Renal cortical epithelial cell (primary cell): ENCODE data around the gene CASQ1. TPM values are rescaled to one million over a fixed set of nuclear protein-coding genes. Genes with fewer than 3 reads are reported as not detected.
A peak's percentile ranks its signal among the peaks of the same experiment; 100 is the strongest.

Experiments
- DNase-seq: peaks from one replicate; pipeline ENCODE4 v3.0.0-alpha.2; 2011; ENCODE audit warnings: low read depth
- total RNA-seq: library from RNA; depleted of rRNA; stranded (reverse); fragments of >200 nt; gene quantifications from 2 replicates; pipeline ENCODE4 v1.2.3, GENCODE V29; 2014

Gene CASQ1
- not detected in 2 replicates for total RNA-seq

DNA sequence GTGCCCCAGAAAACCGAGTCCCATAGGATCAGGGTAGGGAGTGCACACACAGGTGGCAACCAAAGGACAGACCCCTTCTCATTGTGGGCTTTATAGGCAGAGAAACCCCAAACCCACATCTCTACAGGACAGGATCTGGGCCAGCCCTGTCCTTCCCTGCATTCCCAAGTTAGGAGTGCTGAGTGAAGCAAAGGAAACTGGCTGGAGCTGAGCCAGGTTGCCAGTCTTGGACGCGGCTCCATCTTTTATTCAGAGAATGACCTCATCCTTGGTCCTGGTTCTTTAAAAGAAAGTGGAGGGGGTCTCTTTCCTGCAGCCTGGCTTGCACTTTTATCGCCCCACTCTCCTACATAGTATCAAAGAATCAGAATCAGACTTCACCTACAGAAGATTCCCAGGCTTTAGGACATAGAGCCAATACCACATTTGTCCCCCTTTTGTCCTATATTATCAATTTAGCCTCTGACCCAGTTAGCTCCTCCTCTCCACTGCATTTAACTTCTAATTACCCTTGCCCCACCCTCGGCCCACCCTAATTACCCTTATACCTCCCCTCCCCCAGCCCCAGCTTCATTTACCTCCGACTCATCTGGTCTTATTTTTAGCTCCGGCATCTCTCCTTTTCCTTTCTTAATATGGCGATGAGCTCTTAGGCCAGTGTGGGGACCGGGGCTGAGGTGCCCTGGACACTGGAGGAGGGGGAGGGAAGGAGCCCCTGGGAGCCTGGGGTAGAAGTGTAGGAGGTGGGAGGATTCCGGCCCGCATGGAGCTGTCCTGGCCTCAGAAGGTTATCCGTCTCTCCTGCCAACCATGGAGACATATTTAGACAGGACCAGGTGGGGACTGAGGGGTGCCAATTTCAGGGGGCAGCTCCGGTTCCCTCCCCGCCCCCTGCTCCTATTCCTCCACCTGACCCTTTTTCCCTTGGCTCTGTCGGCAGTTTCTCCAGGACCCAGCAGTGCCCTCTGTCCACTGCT is at the start of gene CASQ1:
Gene CASQ1, plus strand, starts transcription at position 927 of the 977 bp plus-strand sequence. CDS start 177 bp downstream, outside the sequence.
- DNase-seq, result peak; percentile 8

DNA sequence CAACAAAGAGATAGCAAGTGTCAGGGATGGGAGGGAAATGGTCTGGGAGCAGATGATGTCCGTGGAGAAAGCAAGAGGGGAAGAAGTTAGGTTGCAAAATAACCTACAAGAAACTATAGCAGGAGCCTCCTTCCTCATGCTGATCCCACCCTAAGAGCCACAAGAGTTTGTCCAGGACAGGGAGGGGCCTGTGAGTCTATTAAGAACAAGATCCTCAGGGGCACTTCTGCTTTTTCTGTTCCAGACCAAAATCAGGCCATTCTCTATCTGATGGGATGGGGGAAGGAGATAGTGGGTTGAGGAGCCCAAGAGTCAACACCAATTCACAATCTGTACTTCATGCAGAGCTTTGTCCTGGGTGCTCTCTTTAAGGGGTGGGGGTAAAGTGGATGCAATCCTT is 46.7 kb upstream of the CASQ1 start:
- no peak for DNase-seq

DNA sequence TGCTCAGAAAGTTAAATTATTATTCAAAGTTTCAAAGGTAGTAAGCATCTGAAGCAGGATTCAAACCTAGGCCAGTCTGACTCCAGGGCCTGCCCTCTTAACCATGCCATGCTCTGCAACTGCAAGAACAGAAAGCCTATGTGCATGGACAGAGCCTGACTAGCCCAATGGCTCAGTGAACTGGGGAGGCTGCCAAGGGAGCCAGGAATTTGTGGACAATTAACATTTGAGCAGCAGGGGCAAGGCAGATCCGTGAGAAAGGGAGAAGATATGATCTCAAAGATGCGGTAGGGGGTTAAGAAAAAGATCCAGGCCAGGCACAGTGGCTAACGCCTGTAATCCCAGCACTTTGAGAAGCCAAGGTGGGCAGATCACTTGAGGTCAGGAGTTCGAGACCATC is 45.5 kb upstream of the CASQ1 start:
- no peak for DNase-seq

DNA sequence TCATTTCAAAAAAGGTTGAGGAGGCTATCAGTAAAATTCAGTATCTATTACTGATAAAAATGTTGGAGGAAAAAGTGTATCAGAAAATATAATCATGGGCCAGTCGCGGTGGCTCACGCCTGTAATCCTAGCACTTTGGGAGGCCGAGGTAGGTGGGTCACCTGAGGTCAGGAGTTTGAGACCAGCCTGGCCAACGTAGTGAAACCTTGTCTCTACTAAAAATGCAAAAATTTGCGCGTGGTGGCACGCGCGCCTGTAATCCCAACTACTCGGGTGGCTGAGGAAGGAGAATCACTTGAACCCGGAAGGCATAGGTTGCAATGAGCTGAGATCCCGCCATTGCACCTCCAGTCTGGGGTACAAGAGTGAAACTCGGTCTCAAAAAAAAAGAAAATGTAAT is 44.3 kb upstream of the CASQ1 start:
- DNase-seq, result no peak

DNA sequence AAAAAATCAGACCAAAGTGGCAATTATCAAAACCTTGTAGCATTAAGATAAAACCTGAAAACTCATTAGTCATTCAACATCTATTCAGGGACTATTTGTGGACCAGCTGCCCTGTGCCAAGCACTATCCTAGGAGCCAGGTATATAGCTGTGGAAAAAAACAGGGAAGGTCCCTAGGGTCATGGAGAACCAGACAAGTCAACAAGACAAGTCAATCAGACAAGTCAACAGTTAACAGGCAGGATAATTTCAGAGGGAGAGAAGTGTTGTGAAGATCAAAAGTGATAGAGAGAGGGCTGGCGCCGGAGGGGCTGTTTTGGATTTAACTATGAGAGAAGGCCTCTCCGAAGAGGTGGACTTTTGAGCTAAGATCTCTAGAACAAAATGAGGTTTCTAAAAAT is 42.3 kb upstream of the CASQ1 start:
- no peak for DNase-seq

DNA sequence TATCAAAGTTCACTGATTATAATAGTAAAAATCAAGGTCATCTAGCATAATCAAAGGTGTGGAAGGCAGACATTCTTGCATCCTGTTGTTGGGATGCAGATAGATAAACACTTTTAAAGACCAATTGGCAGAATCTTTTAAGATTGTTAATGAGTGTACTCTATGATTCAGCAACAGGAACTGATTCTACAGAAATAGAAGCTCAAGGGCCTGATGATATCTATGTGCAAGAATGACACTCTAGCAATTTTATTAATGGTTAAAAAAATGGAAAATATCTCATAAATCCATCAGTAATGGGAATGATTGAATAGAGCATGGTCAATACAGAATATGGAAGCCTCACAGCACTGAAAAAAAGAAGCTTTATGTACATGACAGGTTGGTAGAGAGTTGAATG is 41.1 kb upstream of the CASQ1 start:
- DNase-seq, result no peak

DNA sequence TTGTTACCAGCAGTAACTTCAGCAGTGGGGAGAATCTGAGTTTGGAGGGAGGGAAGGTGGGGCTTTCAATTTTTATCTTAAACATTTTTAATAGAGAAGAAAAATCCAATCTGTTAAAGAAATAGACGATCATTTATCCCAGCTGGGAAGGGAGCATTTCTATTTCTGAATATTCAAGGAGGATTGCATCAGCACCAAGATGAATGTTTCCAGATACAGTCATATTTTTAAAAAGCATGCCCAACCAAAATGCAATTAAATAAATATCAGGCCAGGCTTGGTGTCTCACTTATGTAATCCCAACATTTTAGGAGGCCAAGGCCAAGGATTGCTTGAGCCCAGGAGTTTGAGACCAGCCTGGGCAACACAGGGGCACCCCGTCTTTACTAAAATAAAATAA is 40.7 kb upstream of the CASQ1 start:
- no peak for DNase-seq

DNA sequence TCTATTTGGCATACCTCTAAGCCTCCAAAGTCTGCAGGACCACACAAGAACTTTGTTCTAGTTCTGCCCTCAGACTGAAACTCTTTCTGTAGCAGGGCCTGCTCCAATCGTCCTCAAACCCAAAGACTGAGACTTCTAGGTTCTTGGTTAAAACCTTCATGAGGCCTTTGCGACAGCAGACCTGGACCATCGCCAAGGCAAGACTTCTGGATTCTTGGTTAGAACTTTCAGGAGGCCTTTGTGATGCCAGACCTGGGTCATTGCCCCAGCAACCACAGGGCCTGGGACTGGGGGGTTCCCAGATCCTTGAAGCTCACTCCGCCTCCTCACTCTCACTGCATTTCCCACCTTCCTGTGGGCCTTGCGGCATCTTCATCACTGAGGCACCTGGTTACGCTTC is 39.1 kb upstream of the CASQ1 start, which contains the start of gene ATP1A4:
Gene ATP1A4, plus strand, starts transcription at position 301 of the 400 bp plus-strand sequence. CDS start 438 bp downstream, outside the sequence.
- DNase-seq, result no peak

DNA sequence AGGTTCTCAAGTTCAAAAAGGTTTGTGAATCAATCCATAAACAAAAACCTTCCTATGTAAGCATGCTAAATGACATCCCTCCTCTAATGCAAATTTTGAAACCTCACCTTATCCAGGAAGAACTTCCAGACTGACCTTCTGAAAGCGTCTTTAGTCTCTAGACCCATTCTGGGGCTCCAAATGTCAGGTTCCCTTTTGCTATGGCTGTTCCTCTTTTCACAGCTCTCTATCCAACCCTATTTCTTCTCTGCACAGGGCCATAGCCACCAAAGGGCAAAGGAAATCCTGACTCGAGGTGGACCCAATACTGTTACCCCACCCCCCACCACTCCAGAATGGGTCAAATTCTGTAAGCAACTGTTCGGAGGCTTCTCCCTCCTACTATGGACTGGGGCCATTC is 35.6 kb upstream of the CASQ1 start:
- no peak for DNase-seq

DNA sequence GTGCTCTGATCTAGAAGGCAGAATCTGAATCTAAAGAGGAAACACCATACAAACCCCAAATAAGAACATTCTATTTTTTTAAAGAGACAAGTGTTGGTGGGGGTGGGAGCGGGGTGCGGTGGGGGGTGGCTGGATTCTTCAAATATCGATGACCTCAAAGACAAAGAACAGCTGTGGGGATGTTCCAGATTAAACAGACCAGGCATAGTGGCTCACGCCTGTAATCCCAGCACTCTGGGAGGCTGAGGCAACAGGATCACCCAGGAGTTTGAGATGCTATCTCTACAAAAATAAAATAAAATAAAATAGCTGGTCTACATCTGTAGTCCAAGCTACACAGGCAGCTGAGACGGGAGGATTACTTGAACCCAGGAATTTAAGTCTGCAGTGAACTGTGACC is 34.0 kb upstream of the CASQ1 start:
- DNase-seq, result no peak

DNA sequence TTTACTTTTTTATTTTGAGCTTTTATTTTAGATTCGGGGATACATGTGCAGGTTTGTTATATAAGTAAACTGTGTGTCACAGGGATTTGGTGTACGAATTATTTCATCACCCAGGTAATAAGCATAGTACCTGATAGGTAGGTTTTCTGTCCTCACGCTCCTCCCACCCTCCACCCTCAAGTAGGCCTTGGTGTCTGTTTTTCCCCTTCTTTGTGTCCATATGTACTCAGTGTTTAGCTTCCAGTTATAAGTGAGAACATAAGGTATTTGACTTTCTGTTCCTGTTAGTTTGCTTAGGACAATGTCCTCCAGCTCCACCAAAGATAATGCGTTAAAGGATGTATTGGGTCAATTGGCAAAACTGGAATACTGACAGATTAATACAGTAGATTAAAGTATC is 33.2 kb upstream of the CASQ1 start:
- DNase-seq, result no peak

DNA sequence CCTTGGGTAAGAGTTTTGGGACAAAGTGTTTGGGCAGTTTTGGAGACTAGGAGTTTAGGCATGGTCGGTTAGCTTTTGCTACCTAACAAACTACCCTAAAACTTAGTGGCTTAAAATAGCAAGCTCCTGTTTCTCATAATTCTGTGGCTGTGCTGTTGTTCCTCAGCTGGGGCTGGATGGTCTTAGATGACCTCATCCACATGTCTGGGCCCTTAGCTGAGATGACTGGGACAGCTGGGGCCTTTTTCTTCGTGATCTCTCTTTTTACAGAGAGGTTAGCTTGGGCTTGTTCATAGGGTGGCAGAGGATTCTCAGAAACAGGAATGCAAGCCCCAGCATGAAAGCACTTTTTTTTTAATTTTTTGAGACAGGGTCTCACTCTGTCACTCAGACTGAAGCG is 32.3 kb upstream of the CASQ1 start:
- no peak for DNase-seq

DNA sequence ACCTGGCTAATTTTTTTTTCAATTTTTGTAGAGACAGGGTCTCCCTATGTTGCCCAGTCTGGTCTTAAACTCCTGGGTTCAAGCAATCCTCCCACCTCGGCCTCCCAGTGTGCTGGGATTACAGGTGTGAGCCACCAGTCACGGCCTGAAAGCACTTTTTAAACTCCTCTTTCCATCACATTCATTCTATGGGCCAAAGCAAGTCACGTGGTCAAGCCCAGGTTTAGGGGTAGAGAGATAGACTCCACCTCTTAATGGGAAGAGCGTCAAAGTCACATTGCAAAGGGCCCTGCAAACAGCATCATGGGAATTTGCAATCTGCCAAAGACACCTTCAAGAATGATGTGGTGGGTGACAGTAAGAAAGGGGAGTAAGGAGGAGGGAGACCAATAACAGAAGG is 31.8 kb upstream of the CASQ1 start:
- DNase-seq, result no peak

DNA sequence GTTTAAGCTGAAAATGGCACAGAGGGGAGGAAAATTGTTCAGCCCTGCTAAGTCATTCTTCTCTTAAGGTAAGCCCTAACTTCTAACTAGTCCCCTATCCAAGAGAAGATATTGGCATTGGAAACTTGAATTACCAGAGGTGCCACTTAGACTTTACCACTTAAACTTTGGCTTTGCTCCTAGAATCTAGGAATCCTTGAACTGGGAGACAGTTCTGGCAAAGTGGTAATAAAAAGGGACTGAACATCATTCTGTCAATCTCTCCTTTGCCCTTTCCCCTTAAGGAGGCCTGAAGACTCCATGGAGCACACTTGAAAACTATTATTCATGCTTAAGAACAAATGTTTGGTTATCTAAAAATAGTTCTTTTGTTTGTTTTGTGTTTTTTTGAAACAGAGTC is 30.5 kb upstream of the CASQ1 start:
- DNase-seq, result peak; percentile 4

DNA sequence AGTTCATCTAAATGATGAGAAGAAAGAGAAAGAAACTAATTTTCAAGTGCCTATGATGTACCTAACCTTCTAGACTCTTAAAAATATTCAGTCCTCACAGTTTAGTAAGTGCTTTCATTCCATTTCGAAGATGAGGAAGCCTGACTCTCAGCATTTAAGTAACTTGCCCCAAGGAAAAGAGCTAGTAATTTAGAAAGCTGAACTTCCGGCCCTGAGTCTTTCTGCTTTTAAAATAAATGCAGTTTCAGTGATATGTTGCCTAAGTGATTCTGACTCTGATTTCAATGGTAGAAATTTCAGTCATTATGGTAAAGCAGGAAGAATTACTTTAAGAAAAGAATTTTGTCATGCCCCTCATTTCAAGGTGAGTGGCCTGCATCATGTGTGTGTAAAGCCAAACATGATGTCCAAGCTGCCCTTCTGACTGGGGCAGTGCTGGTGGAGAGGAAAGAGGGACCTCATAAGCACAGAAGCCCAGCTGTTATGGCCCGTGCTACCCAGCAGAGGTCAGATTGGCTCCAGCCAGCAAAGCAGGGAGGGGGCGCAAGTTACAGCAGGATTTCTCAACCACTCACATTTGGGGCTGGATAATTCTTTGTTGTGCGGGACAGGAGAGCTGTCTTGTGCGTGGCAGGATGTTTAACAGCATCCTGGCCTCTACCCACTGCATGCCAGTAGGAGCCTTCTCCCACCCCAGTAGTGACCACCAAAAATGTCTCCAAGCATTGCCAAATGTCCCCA is 28.2 kb upstream of the CASQ1 start:
- DNase-seq, result no peak

DNA sequence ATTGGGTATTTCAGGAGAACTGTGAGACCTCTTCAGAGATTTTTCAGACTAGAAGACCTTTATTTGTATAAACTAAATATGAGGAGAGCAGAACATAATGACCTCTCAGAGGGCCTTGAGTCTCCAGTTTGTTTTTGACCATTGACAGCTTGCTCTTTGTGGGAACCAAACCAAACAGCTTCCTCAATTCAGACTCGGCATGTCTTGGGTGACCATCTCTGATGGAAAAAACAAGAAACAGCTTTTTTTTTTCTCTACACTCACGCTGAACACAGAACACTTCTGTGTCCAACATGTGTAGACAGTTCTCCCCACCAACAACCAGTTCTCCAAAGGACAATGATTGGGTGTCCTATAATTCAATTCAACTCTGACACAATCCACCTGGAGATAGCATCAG is 27.4 kb upstream of the CASQ1 start:
- DNase-seq, result no peak

DNA sequence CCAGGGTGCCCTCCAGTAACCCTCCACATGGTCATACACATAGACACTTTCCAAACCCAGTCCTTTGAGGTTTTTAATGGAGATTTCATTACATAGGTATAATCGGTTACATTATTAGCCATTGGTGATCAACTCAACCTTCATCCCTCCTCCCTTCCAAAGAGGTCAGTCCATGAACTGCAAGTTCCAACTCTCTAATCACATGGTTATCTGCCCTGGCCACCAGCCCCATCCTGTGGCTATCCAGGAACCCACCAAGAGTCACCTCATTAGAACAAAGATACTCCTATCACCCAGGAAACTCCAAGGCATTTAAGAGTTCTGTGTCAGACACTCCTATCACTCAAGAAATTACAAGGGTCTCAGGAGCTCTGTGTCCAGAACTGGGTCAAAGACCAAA is 26.8 kb upstream of the CASQ1 start:
- peak; percentile 31 for DNase-seq

DNA sequence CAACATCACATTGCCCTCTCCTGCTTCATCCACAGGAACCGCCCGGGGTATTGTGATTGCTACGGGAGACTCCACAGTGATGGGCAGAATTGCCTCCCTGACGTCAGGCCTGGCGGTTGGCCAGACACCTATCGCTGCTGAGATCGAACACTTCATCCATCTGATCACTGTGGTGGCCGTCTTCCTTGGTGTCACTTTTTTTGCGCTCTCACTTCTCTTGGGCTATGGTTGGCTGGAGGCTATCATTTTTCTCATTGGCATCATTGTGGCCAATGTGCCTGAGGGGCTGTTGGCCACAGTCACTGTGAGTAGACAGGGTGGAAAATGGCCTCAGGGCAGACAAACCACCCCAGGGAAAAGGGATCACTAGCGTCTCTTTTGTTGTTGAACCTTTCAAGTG is 26.3 kb upstream of the CASQ1 start:
- DNase-seq, result no peak

DNA sequence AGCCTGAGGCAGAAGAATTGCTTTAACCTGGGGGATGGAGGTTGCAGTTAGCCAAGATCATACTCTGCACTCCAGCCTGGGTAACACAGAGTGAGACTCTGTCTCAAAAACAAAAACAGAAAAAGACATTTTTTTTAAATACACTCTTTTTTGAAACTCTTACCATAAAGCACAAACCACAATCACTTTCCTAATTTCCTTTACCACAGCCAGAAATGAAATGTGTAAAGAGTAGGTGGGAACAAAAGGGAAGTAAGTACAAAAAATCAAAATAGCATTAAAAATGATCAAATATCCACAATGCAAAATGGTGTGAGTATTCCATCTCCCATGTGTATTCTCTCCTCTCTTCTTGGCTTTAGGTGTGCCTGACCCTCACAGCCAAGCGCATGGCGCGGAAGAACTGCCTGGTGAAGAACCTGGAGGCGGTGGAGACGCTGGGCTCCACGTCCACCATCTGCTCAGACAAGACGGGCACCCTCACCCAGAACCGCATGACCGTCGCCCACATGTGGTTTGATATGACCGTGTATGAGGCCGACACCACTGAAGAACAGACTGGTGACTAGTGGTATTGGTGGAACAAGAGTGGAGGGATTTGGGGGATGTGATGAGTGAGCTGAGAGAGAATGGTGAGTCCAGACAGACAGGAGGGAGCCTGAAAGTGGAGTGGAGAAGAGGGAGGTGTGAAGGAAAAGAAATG is 24.1 kb upstream of the CASQ1 start:
- DNase-seq, result no peak

DNA sequence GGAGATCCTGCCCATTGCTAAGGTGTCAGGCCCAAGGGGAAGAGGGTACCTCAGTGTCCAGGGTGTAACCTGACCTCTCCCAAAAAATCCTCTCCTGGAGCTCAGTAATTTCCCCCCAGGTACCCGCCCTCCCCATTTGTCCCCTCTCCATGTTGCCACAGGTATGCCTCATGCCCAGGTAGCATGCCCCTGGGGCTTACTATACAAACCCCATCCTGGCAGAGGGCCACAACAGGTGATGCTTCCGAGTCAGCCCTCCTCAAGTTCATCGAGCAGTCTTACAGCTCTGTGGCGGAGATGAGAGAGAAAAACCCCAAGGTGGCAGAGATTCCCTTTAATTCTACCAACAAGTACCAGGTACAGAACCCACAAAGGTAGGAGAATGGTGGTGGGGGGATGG is 23.3 kb upstream of the CASQ1 start:
- no peak for DNase-seq

DNA sequence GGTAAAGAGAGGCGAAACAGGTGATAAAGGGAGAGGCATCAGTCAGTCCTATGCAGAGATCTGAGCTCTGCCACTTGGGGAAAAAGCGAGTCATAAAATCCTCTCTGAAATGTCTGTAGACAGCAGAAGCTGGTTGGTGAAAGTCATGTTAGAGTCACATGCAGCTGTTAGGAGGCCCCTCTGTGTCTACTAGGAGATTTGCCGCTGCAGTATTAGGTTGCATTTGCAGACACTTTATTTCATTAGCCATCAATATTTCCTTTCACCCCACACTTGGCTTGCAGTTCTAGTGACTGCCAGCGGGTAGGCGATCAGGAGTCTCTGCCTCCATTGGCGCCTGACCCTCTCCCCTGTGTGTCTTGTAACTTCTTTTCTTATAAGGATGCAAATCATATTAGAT is 22.8 kb upstream of the CASQ1 start:
- DNase-seq, result no peak

DNA sequence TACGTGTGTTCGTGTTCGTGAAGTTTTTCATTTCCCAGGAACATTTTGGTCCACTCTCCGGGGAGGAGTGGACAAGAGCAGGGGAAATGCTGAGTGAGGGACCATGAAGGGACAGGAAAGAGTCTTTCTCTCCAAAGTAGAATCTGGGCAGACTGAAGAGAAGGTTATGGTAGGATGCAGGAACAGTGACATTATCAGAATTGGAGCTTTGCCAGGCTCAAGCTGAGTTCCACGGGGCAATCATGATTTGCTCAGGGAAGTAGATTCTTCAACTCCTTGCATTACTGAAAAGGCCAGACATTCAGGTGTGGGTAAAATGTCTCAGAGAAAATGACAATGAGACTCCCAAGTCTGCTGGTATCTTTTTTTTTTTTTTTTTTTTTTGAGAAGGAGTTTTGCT is 22.4 kb upstream of the CASQ1 start:
- no peak for DNase-seq
